Liver (tissue), 9 donors: ENCODE results near the gene COMMD4. TPM values are rescaled to one million over a fixed set of nuclear protein-coding genes. Genes with fewer than 3 reads are reported as not detected.

Source experiments
- DNase-seq: peaks from one replicate; pipeline ENCODE4 v3.0.0-alpha.2; 2017; ENCODE audit warnings: low spot score
- H3K27ac ChIP-seq, 2 donors: one replicate each; pipeline ENCODE4 v1.7.0; 2013; ENCODE audit warnings: inconsistent platforms in 2 of 2, low read length in 2 of 2, control low read depth in 1 of 2, low read depth in 1 of 2, mild to moderate bottlenecking in 1 of 2
- H3K27me3 ChIP-seq, 4 donors: one replicate each; pipeline versions ENCODE4 v1.6.1 to v1.7.0; 2013; ENCODE audit warnings: low read length in 3 of 4, inconsistent platforms in 1 of 4, mild to moderate bottlenecking in 1 of 4, moderate library complexity in 1 of 4; ENCODE audit not compliant: control insufficient read depth in 4 of 4, insufficient read depth in 4 of 4
- H3K36me3 ChIP-seq, 4 donors: one replicate each; pipeline versions ENCODE4 v1.6.1 to v1.7.0; 2013; ENCODE audit warnings: low read length in 3 of 4, mild to moderate bottlenecking in 3 of 4, low read depth in 1 of 4, moderate library complexity in 1 of 4; ENCODE audit not compliant: control insufficient read depth in 4 of 4, insufficient read depth in 3 of 4
- H3K4me1 ChIP-seq, 4 donors: one replicate each; pipeline versions ENCODE4 v1.6.1 to v1.7.0; 2013; ENCODE audit warnings: low read length in 3 of 4, mild to moderate bottlenecking in 3 of 4, moderate library complexity in 1 of 4; ENCODE audit not compliant: control insufficient read depth in 4 of 4, insufficient read depth in 4 of 4
- H3K4me3 ChIP-seq, 3 donors: one replicate each; pipeline versions ENCODE4 v1.6.1 to v1.7.0; 2013; ENCODE audit warnings: low read length in 3 of 3, control low read depth in 1 of 3, low read depth in 1 of 3, mild to moderate bottlenecking in 1 of 3
- H3K9ac ChIP-seq, 2 donors: one replicate each; pipeline ENCODE4 v1.7.0; 2013; ENCODE audit warnings: low read length in 2 of 2, mild to moderate bottlenecking in 2 of 2, moderate library complexity in 2 of 2, control low read depth in 1 of 2, low read depth in 1 of 2
- H3K9me3 ChIP-seq, 4 donors: one replicate each; pipeline versions ENCODE4 v1.6.1 to v1.7.0; 2013; ENCODE audit warnings: low read length in 3 of 4; ENCODE audit not compliant: control insufficient read depth in 4 of 4
- ATF3 ChIP-seq: IDR thresholded peaks from 2 replicates; pipeline ENCODE4 v1.6.1; 2016; ENCODE audit warnings: antibody characterized with exemption
- CTCF ChIP-seq: fragments of 150-350 bp; IDR thresholded peaks from 2 replicates; pipeline ENCODE4 v1.5.1; 2017; ENCODE audit warnings: improper control_type of control experiment, low read depth, low read length; ENCODE audit not compliant: missing input control
- EGR1 ChIP-seq, 2 donors: IDR thresholded peaks; 2 replicates each; pipeline ENCODE4 v1.6.1; 2016 to 2018; ENCODE audit warnings: antibody characterized with exemption in 2 of 2, low read depth in 2 of 2
- FOXA1 ChIP-seq: IDR thresholded peaks from 2 replicates; pipeline ENCODE4 v1.6.1; 2016; ENCODE audit warnings: antibody characterized with exemption
- FOXA2 ChIP-seq: IDR thresholded peaks from 2 replicates; pipeline ENCODE4 v1.6.1; 2016; ENCODE audit warnings: antibody characterized with exemption
- GABPA ChIP-seq, 2 donors: IDR thresholded peaks in 1 of 2; conservative IDR thresholded peaks in 1 of 2; 2 replicates each; pipeline ENCODE4 v1.6.1; 2016; ENCODE audit warnings: antibody characterized with exemption in 2 of 2, mild to moderate bottlenecking in 1 of 2, moderate library complexity in 1 of 2
- HNF4G ChIP-seq: IDR thresholded peaks from 2 replicates; pipeline ENCODE4 v1.6.1; 2016; ENCODE audit warnings: antibody characterized with exemption
- JUND ChIP-seq, 2 donors: IDR thresholded peaks; 2 replicates each; pipeline ENCODE4 v1.6.1; 2016; ENCODE audit warnings: antibody characterized with exemption in 2 of 2
- MAX ChIP-seq: IDR thresholded peaks from 2 replicates; pipeline ENCODE4 v1.6.1; 2016; ENCODE audit warnings: antibody characterized with exemption
- NR2F2 ChIP-seq: IDR thresholded peaks from 2 replicates; pipeline ENCODE4 v1.6.1; 2016; ENCODE audit warnings: antibody characterized with exemption
- REST ChIP-seq: IDR thresholded peaks from 2 replicates; pipeline ENCODE4 v1.6.1; 2016; ENCODE audit warnings: antibody characterized with exemption, mild to moderate bottlenecking
- RXRA ChIP-seq, 2 donors: IDR thresholded peaks; 2 replicates each; pipeline ENCODE4 v1.6.1; 2017 to 2018; ENCODE audit warnings: antibody characterized with exemption in 2 of 2, mild to moderate bottlenecking in 1 of 2
- SP1 ChIP-seq: IDR thresholded peaks from 2 replicates; pipeline ENCODE4 v1.6.1; 2018; ENCODE audit warnings: antibody characterized with exemption, mild to moderate bottlenecking
- YY1 ChIP-seq: IDR thresholded peaks from 2 replicates; pipeline ENCODE4 v1.6.1; 2016; ENCODE audit warnings: antibody characterized with exemption, mild to moderate bottlenecking
- ZBTB33 ChIP-seq: IDR thresholded peaks from 2 replicates; pipeline ENCODE4 v1.6.1; 2016; ENCODE audit warnings: antibody characterized with exemption
- WGBS: extraction: QIAGEN DNeasy Blood & Tissue Kit; methylation state at CpG from one replicate; pipeline ENCODE4 v1.1.7; 2013; 5-methylcytosine and 5-hydroxymethylcytosine counted together
- polyA plus RNA-seq, 2 donors: library from polyadenylated mRNA; stranded (reverse) in 1 of 2; unstranded in 1 of 2; fragments of 200-250 nt in 1 of 2; fragments of >200 nt in 1 of 2; fragmentation: Nextera tagmentation in 1 of 2; extraction: Ambion mirVana in 1 of 2; gene quantifications; one replicate each; pipeline versions ENCODE4 v1.2.1 to v1.2.3, GENCODE V29; 2013 to 2015
- total RNA-seq, 2 donors: library from RNA; depleted of rRNA; stranded (reverse); fragments of >200 nt; gene quantifications; one replicate each; pipeline ENCODE4 v1.2.3, GENCODE V29; 2014
- donor health status: healthy.
- donor health status: healthy.
- donor health status: healthy.
- donor health status: healthy.
- donor health status: healthy.

COMMD4 gene
- total and polyA plus RNA-seq, 4 donors: 21.2 to 56.0 (median 37.3) TPM

GRCh38 chr15:75327491-75327890 is 8.4 kb upstream of the COMMD4 start:
- DNase-seq: no peak
- no peak overlapping the region for H3K9ac ChIP-seq

GRCh38 chr15:75328493-75329314 is 7.2 kb upstream of the COMMD4 start:
- TF ChIP-seq MAX: no peak
- no peaks in the 10 kb centered on the region for H3K27me3 ChIP-seq
- no peak overlapping the region for H3K4me3 ChIP-seq
- H3K4me1 ChIP-seq: no peaks in the 10 kb centered on the region
- no peak for DNase-seq
- H3K9me3 ChIP-seq: no peaks in the 10 kb centered on the region
- H3K36me3 ChIP-seq: no peaks in the 10 kb centered on the region
- 83% methylated on average over 10 of the region's 10 CpGs for WGBS
- H3K9ac ChIP-seq: no peak overlapping the region
- H3K27ac ChIP-seq: no peak overlapping the region

More at GRCh38 chr15:75327491-75327890, 8.4 kb upstream of the COMMD4 start:
- TF ChIP-seq EGR1 (IDR thresholded peaks at IDR 0.05; ENCODE audit: low read depth in 2 of 2): no peak
- TF ChIP-seq ZBTB33: no peak
- TF ChIP-seq YY1: no peak
- no peak overlapping the region for H3K27ac ChIP-seq
- 95% methylated on average over 3 of the region's 3 CpGs for WGBS
- no peaks in the 10 kb centered on the region for H3K4me1 ChIP-seq
- no peaks in the 10 kb centered on the region for H3K9me3 ChIP-seq
- H3K36me3 ChIP-seq: no peaks in the 10 kb centered on the region
- no peaks in the 10 kb centered on the region for H3K27me3 ChIP-seq
- no peak overlapping the region for H3K4me3 ChIP-seq

GRCh38 chr15:75329571-75329970 is 6.3 kb upstream of the COMMD4 start:
- H3K4me3 ChIP-seq: no peak overlapping the region
- 99% methylated on average over 2 of the region's 2 CpGs for WGBS
- no peak overlapping the region for H3K9ac ChIP-seq
- H3K4me1 ChIP-seq: no peaks in the 10 kb centered on the region
- no peak overlapping the region for H3K27ac ChIP-seq
- H3K36me3 ChIP-seq: no peaks in the 10 kb centered on the region
- H3K9me3 ChIP-seq: no peaks in the 10 kb centered on the region
- TF ChIP-seq EGR1 (IDR thresholded peaks at IDR 0.05; ENCODE audit: low read depth in 2 of 2) (no peak), YY1 (no peak), FOXA1 (no peak), JUND (IDR thresholded peaks at IDR 0.05) (no peak), FOXA2 (no peak), ATF3 (no peak), SP1 (no peak), NR2F2 (no peak), REST (no peak), GABPA (IDR thresholded peaks at IDR 0.05 in 1 of 2, conservative IDR thresholded peaks at IDR 0.05 in 1 of 2) (no peak), RXRA (IDR thresholded peaks at IDR 0.05) (no peak), HNF4G (no peak), ZBTB33 (no peak), CTCF (no peak)
- H3K27me3 ChIP-seq: no peaks in the 10 kb centered on the region
- no peak for DNase-seq
